BE2C (cell line): ENCODE measurements around the gene CHRNA5.

Experiments
- DNase-seq: peaks from one replicate; pipeline ENCODE4 v3.0.0-alpha.2; 2020
- H3K27me3 ChIP-seq: fragments of 250-450 bp; sonication (Bioruptor Pico); 2 replicates; pipeline ENCODE4 v1.5.1; 2020; ENCODE audit warnings: mild to moderate bottlenecking
- H3K36me3 ChIP-seq: fragments of 250-450 bp; sonication (Bioruptor Pico); 2 replicates; pipeline ENCODE4 v1.5.1; 2020; ENCODE audit warnings: mild to moderate bottlenecking
- H3K4me1 ChIP-seq: fragments of 250-450 bp; sonication (Bioruptor Pico); 2 replicates; pipeline ENCODE4 v1.5.1; 2020
- H3K4me3 ChIP-seq: 2 replicates; pipeline ENCODE4 v1.5.1; 2011; ENCODE audit warnings: low read depth, low read length
- H3K9me3 ChIP-seq: fragments of 250-450 bp; sonication (Bioruptor Pico); 2 replicates; pipeline ENCODE4 v1.5.1; 2020
- CTCF ChIP-seq: IDR thresholded peaks from 2 replicates; pipeline ENCODE4 v1.5.1; 2012; ENCODE audit warnings: mild to moderate bottlenecking, low read depth, low read length

CHRNA5 gene

DNA sequence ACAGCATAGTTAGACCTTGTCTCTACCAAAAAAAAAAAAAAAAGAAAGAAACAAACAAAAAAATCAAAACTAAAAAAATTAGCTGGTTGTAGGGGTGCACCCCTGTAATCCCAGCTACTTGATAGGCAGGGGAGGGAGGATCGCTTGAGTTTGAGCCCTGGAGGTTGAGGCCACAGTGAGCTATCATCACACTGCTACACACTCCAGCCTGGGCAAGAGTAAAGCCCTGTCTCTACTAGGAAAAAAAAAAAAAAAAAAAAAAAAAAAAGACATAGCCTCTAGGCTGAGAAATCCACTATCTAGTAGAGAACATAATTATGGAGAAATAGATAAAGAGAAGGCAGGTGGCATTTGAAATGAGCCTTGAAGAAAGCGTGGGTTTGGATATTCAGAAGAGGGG is 2.2 kb upstream of the CHRNA5 start:
- no peaks in the 10 kb centered on the region for H3K9me3 ChIP-seq
- H3K36me3 ChIP-seq: no peaks in the 10 kb centered on the region
- H3K27me3 ChIP-seq: no peaks in the 10 kb centered on the region
- H3K4me3 ChIP-seq: no peak overlapping the region
- TF ChIP-seq CTCF: no peak
- no peak for DNase-seq
- peaks cover 4% of the 10 kb centered on the region; the same call in 1 of the 2 replicates for H3K4me1 ChIP-seq

DNA sequence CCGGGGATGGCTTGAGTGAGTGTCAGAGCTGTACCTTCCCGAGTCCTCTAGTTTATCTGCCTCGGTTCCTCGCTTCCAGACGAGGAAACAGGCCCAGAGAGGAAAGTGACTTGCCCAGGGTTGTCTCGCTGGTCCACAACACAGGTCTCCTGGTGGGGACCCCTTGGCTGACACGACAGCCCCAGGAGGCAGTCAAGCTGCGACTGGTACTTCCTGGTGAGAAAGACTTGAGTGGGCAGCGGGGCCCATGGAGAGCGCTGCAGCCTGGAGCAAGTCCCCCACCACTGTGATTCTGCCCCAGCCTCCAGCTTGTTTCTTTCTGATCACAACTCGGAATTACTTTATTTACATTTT is 600 bp upstream of the CHRNA5 start:
- no peak for TF ChIP-seq CTCF
- no peaks in the 10 kb centered on the region for H3K9me3 ChIP-seq
- no peak for DNase-seq
- no peaks in the 10 kb centered on the region for H3K27me3 ChIP-seq
- H3K4me3 ChIP-seq: peak overlapping the region; percentile 36; the same call in 1 of the 2 replicates
- no peaks in the 10 kb centered on the region for H3K36me3 ChIP-seq
- H3K4me1 ChIP-seq: peaks cover 9% of the 10 kb centered on the region; the same call in 1 of the 2 replicates

- no peaks in the 10 kb centered on the region for H3K9me3 ChIP-seq
- H3K36me3 ChIP-seq: no peaks in the 10 kb centered on the region
- TF ChIP-seq CTCF: peak; percentile 31
- no peaks in the 10 kb centered on the region for H3K27me3 ChIP-seq
- peak overlapping the region; percentile 98 for H3K4me3 ChIP-seq
- H3K4me1 ChIP-seq: peaks cover 9% of the 10 kb centered on the region
- peak; percentile 16 for DNase-seq
Observed at GRCh38 chr15:78565951-78566774, 843 bp downstream of the CHRNA5 start.

DNA sequence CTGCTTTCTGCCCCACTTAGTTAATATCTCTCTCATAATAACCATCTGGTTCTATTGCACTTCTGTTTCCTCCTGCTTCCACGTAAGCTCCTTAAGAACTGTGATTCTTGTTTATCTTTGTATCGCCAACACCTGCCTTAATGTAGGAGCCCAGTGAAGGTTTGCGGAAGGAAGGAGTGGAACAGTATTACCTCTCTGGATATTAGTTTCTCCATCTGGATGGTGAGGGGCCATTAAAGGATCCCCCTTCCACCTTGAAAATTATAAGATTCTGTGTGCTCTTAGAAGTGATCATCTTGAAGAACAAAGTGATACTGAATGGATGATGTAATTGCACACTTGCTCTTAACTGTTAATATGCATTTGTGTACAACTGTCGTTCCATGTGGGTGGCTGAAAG is 2.2 kb downstream of the CHRNA5 start:
- TF ChIP-seq CTCF: no peak
- no peaks in the 10 kb centered on the region for H3K27me3 ChIP-seq
- peak overlapping the region; percentile 51 for H3K4me3 ChIP-seq
- H3K9me3 ChIP-seq: no peaks in the 10 kb centered on the region
- H3K4me1 ChIP-seq: peaks cover 9% of the 10 kb centered on the region
- H3K36me3 ChIP-seq: no peaks in the 10 kb centered on the region
- DNase-seq: no peak

- Histone ChIP-seq H3K4me3 (no peak overlapping the region), H3K36me3 (no peaks in the 10 kb centered on the region), H3K9me3 (no peaks in the 10 kb centered on the region), H3K4me1 (peaks cover 5% of the 10 kb centered on the region), H3K27me3 (no peaks in the 10 kb centered on the region)
- DNase-seq: no peak
- peak; percentile 30 for TF ChIP-seq CTCF
Observed at GRCh38 chr15:78570710-78571109, 5.4 kb downstream of the CHRNA5 start.

DNA sequence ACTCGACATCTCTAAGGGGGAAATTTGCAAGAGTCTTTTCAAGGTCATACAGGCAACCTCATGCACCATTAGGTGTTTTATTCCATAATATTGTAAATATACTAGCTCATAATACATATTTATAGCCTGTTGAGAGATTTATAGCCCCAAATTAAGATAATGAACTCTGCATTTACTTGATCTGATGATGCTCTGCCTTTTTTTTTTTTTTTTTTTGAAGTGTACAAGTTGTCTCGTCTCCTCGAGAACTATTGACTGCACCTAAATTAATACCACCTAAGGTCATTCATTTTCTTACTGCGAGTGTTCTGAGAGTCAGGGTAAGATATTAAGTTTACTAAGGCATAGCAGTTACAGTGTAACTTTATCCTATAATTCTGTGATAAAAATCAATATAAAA is 6.1 kb downstream of the CHRNA5 start:
- H3K27me3 ChIP-seq: no peaks in the 10 kb centered on the region
- peaks cover 5% of the 10 kb centered on the region for H3K4me1 ChIP-seq
- H3K4me3 ChIP-seq: no peak overlapping the region
- no peak for DNase-seq
- H3K9me3 ChIP-seq: no peaks in the 10 kb centered on the region
- no peaks in the 10 kb centered on the region for H3K36me3 ChIP-seq
- no peak for TF ChIP-seq CTCF
